GM12873 (cell line): ENCODE data around the gene CSNK1D.

Experiments used
- TF ChIP-seq, protein P1 (sequence below): IDR thresholded peaks from 2 replicates; pipeline ENCODE4 v1.5.1; 2012; ENCODE audit warnings: low read depth, mild to moderate bottlenecking, moderate library complexity, low read length, control low read depth; ENCODE audit not compliant: insufficient read depth; ENCODE audit errors: missing control alignments

CSNK1D gene

DNA sequence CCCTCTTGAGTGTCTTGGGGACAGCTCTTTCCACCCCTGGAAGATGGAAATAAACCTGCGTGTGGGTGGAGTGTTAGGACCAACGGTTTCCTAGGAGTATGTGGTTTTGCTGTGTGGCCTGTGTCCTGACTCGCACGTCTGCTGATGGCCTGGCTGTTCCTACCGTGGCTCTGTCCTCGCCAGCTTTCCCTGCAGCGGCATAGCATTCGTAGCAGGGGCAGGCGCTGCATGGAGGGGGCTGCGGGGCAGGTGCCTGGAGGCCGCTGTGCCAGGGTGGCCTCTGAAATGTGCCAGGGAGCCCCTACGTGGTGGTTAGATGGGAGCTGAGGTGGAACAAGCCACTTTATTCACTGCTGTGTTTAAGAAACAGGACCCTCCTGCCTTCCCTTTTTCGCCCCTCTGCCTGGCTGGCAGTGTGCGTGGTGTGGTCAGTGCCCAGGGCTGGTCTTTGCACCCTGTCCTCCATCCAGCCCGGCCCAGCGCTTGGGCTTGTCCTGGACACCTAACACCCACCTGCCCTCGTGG lies 34.0 kb downstream of the CSNK1D start:
- TF ChIP-seq, protein P1, sequence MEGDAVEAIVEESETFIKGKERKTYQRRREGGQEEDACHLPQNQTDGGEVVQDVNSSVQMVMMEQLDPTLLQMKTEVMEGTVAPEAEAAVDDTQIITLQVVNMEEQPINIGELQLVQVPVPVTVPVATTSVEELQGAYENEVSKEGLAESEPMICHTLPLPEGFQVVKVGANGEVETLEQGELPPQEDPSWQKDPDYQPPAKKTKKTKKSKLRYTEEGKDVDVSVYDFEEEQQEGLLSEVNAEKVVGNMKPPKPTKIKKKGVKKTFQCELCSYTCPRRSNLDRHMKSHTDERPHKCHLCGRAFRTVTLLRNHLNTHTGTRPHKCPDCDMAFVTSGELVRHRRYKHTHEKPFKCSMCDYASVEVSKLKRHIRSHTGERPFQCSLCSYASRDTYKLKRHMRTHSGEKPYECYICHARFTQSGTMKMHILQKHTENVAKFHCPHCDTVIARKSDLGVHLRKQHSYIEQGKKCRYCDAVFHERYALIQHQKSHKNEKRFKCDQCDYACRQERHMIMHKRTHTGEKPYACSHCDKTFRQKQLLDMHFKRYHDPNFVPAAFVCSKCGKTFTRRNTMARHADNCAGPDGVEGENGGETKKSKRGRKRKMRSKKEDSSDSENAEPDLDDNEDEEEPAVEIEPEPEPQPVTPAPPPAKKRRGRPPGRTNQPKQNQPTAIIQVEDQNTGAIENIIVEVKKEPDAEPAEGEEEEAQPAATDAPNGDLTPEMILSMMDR: no peak

DNA sequence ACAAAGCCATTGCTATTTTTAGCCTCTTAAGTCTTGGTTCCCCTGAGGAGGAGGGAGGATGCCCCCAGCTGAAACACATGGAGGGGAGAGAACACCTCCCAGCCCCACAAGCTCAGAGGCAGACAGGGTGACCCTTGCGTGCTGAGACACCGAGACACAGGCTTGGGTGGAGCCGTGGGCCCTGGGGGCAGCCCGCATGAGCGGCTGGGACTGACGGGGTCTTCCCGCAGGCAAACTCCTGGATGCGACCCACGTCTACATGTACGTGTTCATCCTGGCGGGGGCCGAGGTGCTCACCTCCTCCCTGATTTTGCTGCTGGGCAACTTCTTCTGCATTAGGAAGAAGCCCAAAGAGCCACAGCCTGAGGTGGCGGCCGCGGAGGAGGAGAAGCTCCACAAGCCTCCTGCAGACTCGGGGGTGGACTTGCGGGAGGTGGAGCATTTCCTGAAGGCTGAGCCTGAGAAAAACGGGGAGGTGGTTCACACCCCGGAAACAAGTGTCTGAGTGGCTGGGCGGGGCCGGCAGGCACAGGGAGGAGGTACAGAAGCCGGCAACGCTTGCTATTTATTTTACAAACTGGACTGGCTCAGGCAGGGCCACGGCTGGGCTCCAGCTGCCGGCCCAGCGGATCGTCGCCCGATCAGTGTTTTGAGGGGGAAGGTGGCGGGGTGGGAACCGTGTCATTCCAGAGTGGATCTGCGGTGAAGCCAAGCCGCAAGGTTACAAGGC lies 34.9 kb downstream of the CSNK1D start:
- TF ChIP-seq, protein P1: no peak

DNA sequence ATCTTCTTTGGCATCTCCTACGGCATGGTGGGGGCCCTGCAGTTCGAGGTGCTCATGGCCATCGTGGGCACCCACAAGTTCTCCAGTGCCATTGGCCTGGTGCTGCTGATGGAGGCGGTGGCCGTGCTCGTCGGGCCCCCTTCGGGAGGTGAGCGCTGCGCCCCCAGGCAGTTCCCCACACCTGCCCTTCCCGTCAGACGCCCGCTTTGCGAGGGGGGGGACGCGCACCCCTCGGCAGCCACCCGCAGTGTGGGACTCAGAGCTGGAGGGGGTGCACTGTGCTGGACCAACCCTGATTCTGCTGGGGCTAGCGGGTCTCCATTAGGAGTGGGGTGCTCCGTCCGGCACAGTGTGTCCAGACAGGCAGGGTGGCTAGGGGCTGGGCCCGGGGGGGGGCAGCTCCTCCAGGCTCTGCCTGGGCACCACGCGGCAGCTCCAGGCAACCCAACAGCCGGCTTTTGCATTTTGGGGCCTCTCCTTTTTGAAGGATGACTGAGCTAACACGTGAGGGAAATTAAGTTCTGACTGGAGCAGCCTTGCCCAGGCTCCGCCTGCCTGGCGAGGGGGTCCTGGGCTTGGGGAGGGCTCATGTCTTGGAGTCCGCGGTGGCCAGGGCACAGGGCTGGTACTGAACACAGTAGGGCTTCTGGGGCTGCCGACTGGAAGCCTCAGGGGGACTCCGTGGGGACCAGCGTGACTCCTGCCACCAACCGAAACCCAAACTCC lies 35.6 kb downstream of the CSNK1D start:
- TF ChIP-seq, protein P1: no peak

DNA sequence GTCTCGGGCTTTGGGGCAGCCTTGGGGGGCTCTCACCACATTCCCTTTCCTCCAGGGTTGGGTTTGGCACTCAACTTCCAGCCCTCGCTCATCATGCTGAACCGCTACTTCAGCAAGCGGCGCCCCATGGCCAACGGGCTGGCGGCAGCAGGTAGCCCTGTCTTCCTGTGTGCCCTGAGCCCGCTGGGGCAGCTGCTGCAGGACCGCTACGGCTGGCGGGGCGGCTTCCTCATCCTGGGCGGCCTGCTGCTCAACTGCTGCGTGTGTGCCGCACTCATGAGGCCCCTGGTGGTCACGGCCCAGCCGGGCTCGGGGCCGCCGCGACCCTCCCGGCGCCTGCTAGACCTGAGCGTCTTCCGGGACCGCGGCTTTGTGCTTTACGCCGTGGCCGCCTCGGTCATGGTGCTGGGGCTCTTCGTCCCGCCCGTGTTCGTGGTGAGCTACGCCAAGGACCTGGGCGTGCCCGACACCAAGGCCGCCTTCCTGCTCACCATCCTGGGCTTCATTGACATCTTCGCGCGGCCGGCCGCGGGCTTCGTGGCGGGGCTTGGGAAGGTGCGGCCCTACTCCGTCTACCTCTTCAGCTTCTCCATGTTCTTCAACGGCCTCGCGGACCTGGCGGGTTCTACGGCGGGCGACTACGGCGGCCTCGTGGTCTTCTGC lies 36.3 kb downstream of the CSNK1D start:
- TF ChIP-seq, protein P1: no peak

DNA sequence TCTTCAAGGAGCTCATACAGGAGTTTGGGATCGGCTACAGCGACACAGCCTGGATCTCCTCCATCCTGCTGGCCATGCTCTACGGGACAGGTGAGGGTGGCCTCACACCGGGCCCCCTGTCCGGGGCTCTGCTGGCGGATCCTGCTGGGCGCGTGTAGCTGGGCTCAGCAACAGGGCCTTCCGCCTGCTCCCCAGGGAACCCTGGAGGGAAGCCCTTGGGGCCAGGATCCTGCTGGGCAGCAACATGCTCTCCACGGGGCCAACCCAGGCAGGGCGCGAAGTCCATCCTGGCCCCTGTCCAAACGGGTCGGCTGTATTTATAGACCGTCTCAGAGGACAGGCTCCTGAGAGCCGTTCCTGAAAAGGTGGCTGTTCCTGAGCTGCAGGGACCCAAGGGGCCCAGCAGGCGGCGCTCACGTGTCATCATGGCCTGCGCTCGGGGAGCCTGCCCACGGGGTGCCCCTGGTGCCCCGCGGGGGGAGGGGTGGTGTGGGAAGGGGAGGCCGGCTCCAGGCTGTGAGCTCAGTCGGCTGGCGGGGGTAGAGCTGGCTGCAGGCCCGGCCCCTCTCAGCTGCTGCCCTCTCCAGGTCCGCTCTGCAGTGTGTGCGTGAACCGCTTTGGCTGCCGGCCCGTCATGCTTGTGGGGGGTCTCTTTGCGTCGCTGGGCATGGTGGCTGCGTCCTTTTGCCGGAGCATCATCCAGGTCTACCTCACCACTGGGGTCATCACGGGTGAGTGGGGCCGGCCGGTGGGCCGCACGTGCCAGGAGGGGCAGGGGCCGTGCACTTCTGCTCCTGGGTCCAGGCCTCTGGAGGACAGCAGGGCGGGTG lies 37.1 kb downstream of the CSNK1D start:
- TF ChIP-seq, protein P1: peak; percentile 88

DNA sequence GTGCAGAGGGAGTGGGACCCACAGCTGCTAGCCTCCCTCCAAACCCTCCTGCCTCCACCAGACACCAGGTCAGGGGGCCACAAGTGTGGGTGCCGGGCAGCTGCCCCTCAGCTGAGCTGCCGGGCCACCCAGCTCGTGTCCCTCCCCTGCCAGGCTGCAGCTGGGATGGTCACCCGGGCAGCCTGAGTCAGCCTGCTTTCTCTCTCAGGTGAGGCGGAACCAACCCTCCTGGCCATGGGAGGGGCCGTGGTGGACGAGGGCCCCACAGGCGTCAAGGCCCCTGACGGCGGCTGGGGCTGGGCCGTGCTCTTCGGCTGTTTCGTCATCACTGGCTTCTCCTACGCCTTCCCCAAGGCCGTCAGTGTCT lies 37.7 kb downstream of the CSNK1D start:
- TF ChIP-seq, protein P1: no peak
